NCI-H1930 (cell line): ENCODE data around the gene CCDC102A.

Experiments
- DNase-seq, 2 experiments: peaks; one replicate each; lab custom pipeline; 2025; lab: John Stamatoyannopoulos, UW

The CCDC102A gene

GRCh38 chr16:57518520-57518919 is 17.9 kb downstream of the CCDC102A start:
- DNase-seq, result no peak

GRCh38 chr16:57517397-57518367 is 18.7 kb downstream of the CCDC102A start:
- no peak for DNase-seq

GRCh38 chr16:57516773-57517172 is 19.6 kb downstream of the CCDC102A start:
- DNase-seq, result no peak

- DNase-seq, result no peak
These were observed 20.1 kb downstream of the CCDC102A start for GRCh38 chr16:57516176-57516725.

- DNase-seq, result no peak
These were observed 21.4 kb downstream of the CCDC102A start for GRCh38 chr16:57514791-57515600.

GRCh38 chr16:57514371-57514770 is 22.0 kb downstream of the CCDC102A start:
- DNase-seq, result no peak

- DNase-seq, result no peak
These were observed 22.8 kb downstream of the CCDC102A start for GRCh38 chr16:57513371-57514102.

GRCh38 chr16:57512296-57513001 is 23.9 kb downstream of the CCDC102A start:
- no peak for DNase-seq

- no peak for DNase-seq
These were observed 26.1 kb downstream of the CCDC102A start for GRCh38 chr16:57510016-57510871.

GRCh38 chr16:57509231-57509923 is 27.0 kb downstream of the CCDC102A start:
- no peak for DNase-seq

GRCh38 chr16:57508035-57508425 is 28.3 kb downstream of the CCDC102A start:
- no peak for DNase-seq

GRCh38 chr16:57507136-57508034 is 29.0 kb downstream of the CCDC102A start:
- DNase-seq, result no peak

GRCh38 chr16:57505169-57505568 is 31.2 kb downstream of the CCDC102A start:
- DNase-seq, result no peak

GRCh38 chr16:57504491-57504890 is 31.9 kb downstream of the CCDC102A start:
- no peak for DNase-seq

- no peak for DNase-seq
These were observed 32.4 kb downstream of the CCDC102A start for GRCh38 chr16:57504001-57504400.

GRCh38 chr16:57503366-57503765 is 33.0 kb downstream of the CCDC102A start:
- DNase-seq, result no peak

- DNase-seq, result peak in 1 of 2 experiments; percentile 5
These were observed 34.2 kb downstream of the CCDC102A start for GRCh38 chr16:57502048-57502775.

- no peak for DNase-seq
These were observed 34.9 kb downstream of the CCDC102A start for GRCh38 chr16:57501492-57501891.
